Subcutaneous adipose tissue (tissue), 4 donors: ENCODE data around the gene SLC43A2. TPM values are rescaled to one million over a fixed set of nuclear protein-coding genes. Genes with fewer than 3 reads are reported as not detected.

Experiments
- CTCF ChIP-seq: fragments of 450-650 bp; IDR thresholded peaks from one replicate; pipeline ENCODE4 v1.5.1; 2016; ENCODE audit warnings: low read depth, mild to moderate bottlenecking, control low read depth, antibody characterized with exemption, moderate library complexity
- total RNA-seq, 4 donors: library from RNA; depleted of rRNA; stranded (reverse); fragments of >200 nt; gene quantifications; one replicate each; pipeline ENCODE4 v1.1.0, GENCODE V29; 2016

Gene SLC43A2
- total RNA-seq, 4 donors from 2014 or later, result 7.3 to 25.6 (median 16.7) TPM

- TF ChIP-seq CTCF, result no peak
Measured at GRCh38 chr17:1650731-1651558, 22.3 kb upstream of the SLC43A2 start.

- no peak for TF ChIP-seq CTCF
Measured at GRCh38 chr17:1649844-1650501, 21.3 kb upstream of the SLC43A2 start, which contains the start of gene RILP. TSS of gene RILP (minus strand) at chr17:1649866. CDS start at chr17:1649804, 62 bp downstream.

GRCh38 chr17:1648963-1649843 lies 20.6 kb upstream of the SLC43A2 start:
- no peak for TF ChIP-seq CTCF

- TF ChIP-seq CTCF, result no peak
Measured at GRCh38 chr17:1648173-1648962, 19.7 kb upstream of the SLC43A2 start.

- no peak for TF ChIP-seq CTCF
Measured at GRCh38 chr17:1647802-1648171, 19.2 kb upstream of the SLC43A2 start.

GRCh38 chr17:1646199-1646875 lies 17.7 kb upstream of the SLC43A2 start:
- no peak for TF ChIP-seq CTCF
